ENCODE measurements around the gene ATP13A3.

The ATP13A3 gene

DNA sequence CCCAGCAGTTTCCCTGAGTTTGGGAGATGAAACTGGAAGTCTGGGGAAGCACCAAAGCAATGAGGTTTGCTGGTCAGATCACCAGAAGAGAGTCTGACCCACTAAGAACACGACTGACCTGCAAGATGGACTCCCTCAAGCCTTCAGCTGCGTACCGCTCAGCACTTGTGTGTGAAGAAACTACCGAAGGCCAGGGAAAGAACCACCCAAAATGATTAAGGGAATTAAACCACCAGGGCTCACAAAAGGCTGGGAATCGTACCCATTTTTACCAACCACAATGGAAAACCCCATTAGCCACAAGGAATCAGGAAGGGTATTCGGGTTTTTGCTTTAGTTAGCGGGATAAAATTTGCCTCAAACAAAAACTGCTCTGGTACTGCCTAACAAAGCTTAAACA, 21.6 kb downstream of the ATP13A3 start:
- peaks cover 27% of the 10 kb centered on the region for H4K20me1 ChIP-seq (ENCODE audit: insufficient read depth, low read length)
- H3K79me2 ChIP-seq (ENCODE audit: low read length) = peaks cover 79% of the 10 kb centered on the region
- TF ChIP-seq EZH2phosphoT487 (IDR thresholded peaks at IDR 0.05; ENCODE audit: low read depth) = no peak
- TF ChIP-seq, protein P1, sequence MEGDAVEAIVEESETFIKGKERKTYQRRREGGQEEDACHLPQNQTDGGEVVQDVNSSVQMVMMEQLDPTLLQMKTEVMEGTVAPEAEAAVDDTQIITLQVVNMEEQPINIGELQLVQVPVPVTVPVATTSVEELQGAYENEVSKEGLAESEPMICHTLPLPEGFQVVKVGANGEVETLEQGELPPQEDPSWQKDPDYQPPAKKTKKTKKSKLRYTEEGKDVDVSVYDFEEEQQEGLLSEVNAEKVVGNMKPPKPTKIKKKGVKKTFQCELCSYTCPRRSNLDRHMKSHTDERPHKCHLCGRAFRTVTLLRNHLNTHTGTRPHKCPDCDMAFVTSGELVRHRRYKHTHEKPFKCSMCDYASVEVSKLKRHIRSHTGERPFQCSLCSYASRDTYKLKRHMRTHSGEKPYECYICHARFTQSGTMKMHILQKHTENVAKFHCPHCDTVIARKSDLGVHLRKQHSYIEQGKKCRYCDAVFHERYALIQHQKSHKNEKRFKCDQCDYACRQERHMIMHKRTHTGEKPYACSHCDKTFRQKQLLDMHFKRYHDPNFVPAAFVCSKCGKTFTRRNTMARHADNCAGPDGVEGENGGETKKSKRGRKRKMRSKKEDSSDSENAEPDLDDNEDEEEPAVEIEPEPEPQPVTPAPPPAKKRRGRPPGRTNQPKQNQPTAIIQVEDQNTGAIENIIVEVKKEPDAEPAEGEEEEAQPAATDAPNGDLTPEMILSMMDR (IDR thresholded peaks at IDR 0.05; ENCODE audit: low read depth, low read length) = no peak
- H3K4me1 ChIP-seq (ENCODE audit: low read length) = peaks cover 32% of the 10 kb centered on the region
- no peak overlapping the region for H3K4me3 ChIP-seq (ENCODE audit: low read length)
- no peak overlapping the region for H3K4me2 ChIP-seq (ENCODE audit: low read length)
- H3K27ac ChIP-seq (ENCODE audit: low read length) = no peak overlapping the region
- H3K36me3 ChIP-seq (replicated peaks; ENCODE audit: low read depth, low read length) = peaks cover 4% of the 10 kb centered on the region
- no peak overlapping the region for H2AFZ ChIP-seq (ENCODE audit: low read depth, low read length)
- H3K9me3 ChIP-seq (ENCODE audit: insufficient read depth, low read length) = no peaks in the 10 kb centered on the region
- no peaks in the 10 kb centered on the region for H3K27me3 ChIP-seq (ENCODE audit: low read depth, low read length)
- H3K9ac ChIP-seq (ENCODE audit: low read length) = no peak overlapping the region

DNA sequence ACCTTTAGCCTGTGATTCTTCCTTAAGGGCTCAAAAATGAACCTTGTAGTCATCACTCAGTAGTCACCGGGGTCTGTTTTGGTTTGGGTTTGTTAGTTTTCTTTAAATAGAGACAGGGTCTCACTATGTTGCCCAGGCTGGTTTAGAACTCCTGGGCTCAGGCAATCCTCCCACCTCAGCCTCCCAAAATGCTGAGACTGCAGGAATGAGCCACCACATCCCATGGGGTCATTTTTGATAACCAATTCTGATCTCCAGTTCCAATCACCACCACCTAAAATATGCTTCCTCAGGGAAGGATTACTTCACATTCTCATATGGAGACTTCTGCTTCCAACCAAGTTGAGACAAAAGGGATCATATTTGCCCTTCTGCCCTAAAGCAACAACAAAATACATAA, 22.1 kb downstream of the ATP13A3 start:
- Histone ChIP-seq H2AFZ (ENCODE audit: low read depth, low read length) (no peak overlapping the region), H4K20me1 (ENCODE audit: insufficient read depth, low read length) (peaks cover 23% of the 10 kb centered on the region), H3K27me3 (ENCODE audit: low read depth, low read length) (no peaks in the 10 kb centered on the region), H3K4me2 (ENCODE audit: low read length) (no peak overlapping the region), H3K4me1 (ENCODE audit: low read length) (peaks cover 32% of the 10 kb centered on the region), H3K9me3 (ENCODE audit: insufficient read depth, low read length) (no peaks in the 10 kb centered on the region), H3K79me2 (ENCODE audit: low read length) (peaks cover 76% of the 10 kb centered on the region), H3K4me3 (ENCODE audit: low read length) (no peak overlapping the region), H3K36me3 (replicated peaks; ENCODE audit: low read depth, low read length) (peaks cover 7% of the 10 kb centered on the region), H3K27ac (ENCODE audit: low read length) (no peak overlapping the region), H3K9ac (ENCODE audit: low read length) (no peak overlapping the region)
- TF ChIP-seq, protein P1 (IDR thresholded peaks at IDR 0.05; ENCODE audit: low read depth, low read length) = no peak
- no peak for TF ChIP-seq EZH2phosphoT487 (IDR thresholded peaks at IDR 0.05; ENCODE audit: low read depth)

DNA sequence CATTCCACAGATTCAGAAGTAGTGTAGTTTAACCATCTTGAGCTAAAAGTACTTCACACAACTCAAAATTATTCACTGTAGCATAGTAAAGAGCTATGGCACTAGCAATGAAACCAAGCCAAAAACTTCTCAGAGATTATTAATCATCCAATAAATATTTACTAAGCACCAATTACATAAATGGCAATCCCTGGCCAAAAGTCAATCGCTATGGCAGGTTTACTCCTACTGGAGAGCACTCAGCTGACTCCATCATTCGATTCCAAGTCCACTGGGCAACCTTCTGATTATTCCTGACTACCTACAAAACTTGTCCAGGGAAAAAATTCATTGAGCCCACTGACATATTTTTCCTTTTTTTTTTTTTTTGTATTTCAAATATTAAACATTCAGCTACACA, 23.9 kb downstream of the ATP13A3 start:
- Histone ChIP-seq H3K79me2 (ENCODE audit: low read length) (peaks cover 59% of the 10 kb centered on the region), H4K20me1 (ENCODE audit: insufficient read depth, low read length) (peaks cover 23% of the 10 kb centered on the region), H3K4me3 (ENCODE audit: low read length) (no peak overlapping the region), H3K9me3 (ENCODE audit: insufficient read depth, low read length) (no peaks in the 10 kb centered on the region), H3K27ac (ENCODE audit: low read length) (no peak overlapping the region), H3K4me2 (ENCODE audit: low read length) (no peak overlapping the region), H3K36me3 (replicated peaks; ENCODE audit: low read depth, low read length) (peaks cover 11% of the 10 kb centered on the region), H3K27me3 (ENCODE audit: low read depth, low read length) (no peaks in the 10 kb centered on the region), H3K4me1 (ENCODE audit: low read length) (peaks cover 24% of the 10 kb centered on the region), H3K9ac (ENCODE audit: low read length) (no peak overlapping the region), H2AFZ (ENCODE audit: low read depth, low read length) (no peak overlapping the region)
- TF ChIP-seq EZH2phosphoT487 (IDR thresholded peaks at IDR 0.05; ENCODE audit: low read depth) = no peak
- TF ChIP-seq, protein P1 (IDR thresholded peaks at IDR 0.05; ENCODE audit: low read depth, low read length) = no peak

DNA sequence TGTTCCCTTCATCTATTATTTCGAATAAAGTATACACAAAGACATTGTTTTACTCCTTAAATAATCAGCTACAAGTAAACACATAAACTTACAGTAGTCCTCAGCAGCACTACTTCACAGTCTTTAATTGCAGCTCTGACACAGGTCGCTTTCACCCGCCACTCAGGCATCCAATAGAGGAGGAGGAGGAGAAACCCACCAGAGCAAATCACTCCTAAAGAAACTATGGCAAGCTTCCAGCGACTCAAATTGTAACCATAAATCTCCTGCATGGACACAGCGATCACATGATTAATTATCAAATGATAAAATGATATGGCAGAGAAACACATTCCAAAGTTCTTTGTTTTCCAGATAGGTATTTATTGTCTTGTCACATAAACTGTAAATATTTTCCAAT, 26.2 kb downstream of the ATP13A3 start:
- H3K4me2 ChIP-seq (ENCODE audit: low read length) = no peak overlapping the region

More for the DNA sequence above, 26.2 kb downstream of the ATP13A3 start:
- H3K27me3 ChIP-seq (ENCODE audit: low read depth, low read length) = no peaks in the 10 kb centered on the region
- no peak overlapping the region for H3K27ac ChIP-seq (ENCODE audit: low read length)
- H3K36me3 ChIP-seq (replicated peaks; ENCODE audit: low read depth, low read length) = peaks cover 15% of the 10 kb centered on the region
- TF ChIP-seq, protein P1 (IDR thresholded peaks at IDR 0.05; ENCODE audit: low read depth, low read length) = no peak
- no peak for TF ChIP-seq EZH2phosphoT487 (IDR thresholded peaks at IDR 0.05; ENCODE audit: low read depth)
- H2AFZ ChIP-seq (ENCODE audit: low read depth, low read length) = no peak overlapping the region
- peaks cover 37% of the 10 kb centered on the region for H3K79me2 ChIP-seq (ENCODE audit: low read length)
- peaks cover 18% of the 10 kb centered on the region for H4K20me1 ChIP-seq (ENCODE audit: insufficient read depth, low read length)
- H3K9ac ChIP-seq (ENCODE audit: low read length) = no peak overlapping the region
- H3K4me1 ChIP-seq (ENCODE audit: low read length) = 0 out of 2 replicates have a peak, but pooled peaks cover under 1% of the 10 kb centered on the region
- no peaks in the 10 kb centered on the region for H3K9me3 ChIP-seq (ENCODE audit: insufficient read depth, low read length)
- H3K4me3 ChIP-seq (ENCODE audit: low read length) = no peak overlapping the region

All from OCI-LY3 (cell line).